HG02884 (cell line): Measurements from ENCODE around the gene ZNF154.

Experiments
- ATAC-seq: cut with Tn5 transposase; IDR thresholded peaks from one replicate; pipeline ENCODE4 v1.9.1; 2021; ENCODE audit warnings: mild to moderate bottlenecking, moderate library complexity; ENCODE audit not compliant: unreplicated experiment

Gene ZNF154

GRCh38 chr19:57682226-57682766 lies 26.7 kb downstream of the ZNF154 start:
- ATAC-seq, result no peak

- ATAC-seq, result no peak
Observed at GRCh38 chr19:57675881-57676280, 33.1 kb downstream of the ZNF154 start.

GRCh38 chr19:57672466-57672865 lies 36.5 kb downstream of the ZNF154 start:
- no peak for ATAC-seq

GRCh38 chr19:57671124-57671895 lies 37.7 kb downstream of the ZNF154 start:
- ATAC-seq, result no peak

GRCh38 chr19:57668635-57669034 lies 40.4 kb downstream of the ZNF154 start, which contains the start of gene ZSCAN4:
Gene ZSCAN4 (plus strand): TSS chr19:57668935. CDS start chr19:57676146, 7,211 bp downstream.
- no peak for ATAC-seq

- no peak for ATAC-seq
Observed at GRCh38 chr19:57667228-57667627, 41.8 kb downstream of the ZNF154 start.

- ATAC-seq, result no peak
Observed at GRCh38 chr19:57665261-57665806, 43.7 kb downstream of the ZNF154 start.

- ATAC-seq, result no peak
Observed at GRCh38 chr19:57664269-57665127, 44.5 kb downstream of the ZNF154 start.

GRCh38 chr19:57656346-57656745 lies 52.7 kb downstream of the ZNF154 start:
- ATAC-seq, result no peak

GRCh38 chr19:57655443-57655842 lies 53.6 kb downstream of the ZNF154 start:
- ATAC-seq, result no peak

GRCh38 chr19:57653689-57654088 lies 55.3 kb downstream of the ZNF154 start:
- no peak for ATAC-seq

- ATAC-seq, result no peak
Observed at GRCh38 chr19:57651654-57651996, 57.4 kb downstream of the ZNF154 start.

- no peak for ATAC-seq
Observed at GRCh38 chr19:57648331-57649003, 60.5 kb downstream of the ZNF154 start.
